ENCODE data around the gene SPATA33.
A peak's percentile ranks its signal among the peaks of the same experiment; 100 is the strongest.

Gene SPATA33
- 8.0 to 10.9 reads per million in 2 donors for total RNA-seq

- peak; percentile 92 for DNase-seq
Measured at GRCh38 chr16:89657442-89658220, at the start of gene SPATA33, which contains the start of gene CHMP1A. SPATA33 (plus strand) TSS chr16:89657836; CDS start chr16:89657912, 76 bp downstream. CHMP1A (minus strand) TSS chr16:89657708; CDS start chr16:89657588, 120 bp downstream.

GRCh38 chr16:89607937-89608740 lies 49.5 kb upstream of the SPATA33 start:
- no peak for DNase-seq

GRCh38 chr16:89610108-89610453 lies 47.6 kb upstream of the SPATA33 start:
- DNase-seq = no peak

- no peak for DNase-seq
Measured at GRCh38 chr16:89612415-89613166, 45.0 kb upstream of the SPATA33 start.

- DNase-seq = no peak
Measured at GRCh38 chr16:89613231-89613953, 44.2 kb upstream of the SPATA33 start, which contains the start of gene DPEP1. DPEP1 (plus strand) TSS chr16:89613642; CDS start chr16:89630411, 16,769 bp downstream.

GRCh38 chr16:89613954-89614459 lies 43.6 kb upstream of the SPATA33 start:
- DNase-seq = no peak

GRCh38 chr16:89615176-89615575 lies 42.5 kb upstream of the SPATA33 start:
- no peak for DNase-seq

- no peak for DNase-seq
Measured at GRCh38 chr16:89615596-89616090, 42.0 kb upstream of the SPATA33 start.

GRCh38 chr16:89616623-89617022 lies 41.0 kb upstream of the SPATA33 start:
- no peak for DNase-seq

GRCh38 chr16:89617036-89617435 lies 40.6 kb upstream of the SPATA33 start:
- no peak for DNase-seq

GRCh38 chr16:89618109-89618998 lies 39.3 kb upstream of the SPATA33 start:
- DNase-seq = no peak

GRCh38 chr16:89619840-89620239 lies 37.8 kb upstream of the SPATA33 start:
- DNase-seq = no peak

GRCh38 chr16:89620406-89620841 lies 37.2 kb upstream of the SPATA33 start:
- no peak for DNase-seq

GRCh38 chr16:89621136-89621697 lies 36.4 kb upstream of the SPATA33 start:
- DNase-seq = no peak

GRCh38 chr16:89621698-89622409 lies 35.8 kb upstream of the SPATA33 start:
- no peak for DNase-seq

GRCh38 chr16:89623511-89624261 lies 34.0 kb upstream of the SPATA33 start:
- no peak for DNase-seq

- no peak for DNase-seq
Measured at GRCh38 chr16:89624777-89625761, 32.6 kb upstream of the SPATA33 start.
